ENCODE results near the gene HS6ST3. TPM values are rescaled to one million over a fixed set of nuclear protein-coding genes. Genes with fewer than 3 reads are reported as not detected.
"Not testable (repeated sequence)": the region's sequence is repeated elsewhere in the genome, so short reads cannot be mapped to it uniquely, and the experiment has no call there.

The HS6ST3 gene
- total RNA-seq, 1 experiment from 2014 or later, result not detected

GRCh38 chr13:96431044-96431581 lies 341.2 kb downstream of the HS6ST3 start:
- DNase-seq (ENCODE audit: low spot score), result no peak

- no peak for DNase-seq (ENCODE audit: low spot score)
Observed at GRCh38 chr13:96444676-96445075, 354.8 kb downstream of the HS6ST3 start.

GRCh38 chr13:96449920-96450319 lies 360.0 kb downstream of the HS6ST3 start:
- DNase-seq (ENCODE audit: low spot score), result no peak

- no peak for DNase-seq (ENCODE audit: low spot score)
Observed at GRCh38 chr13:96450326-96451020, 360.6 kb downstream of the HS6ST3 start.

GRCh38 chr13:96454466-96454865 lies 364.6 kb downstream of the HS6ST3 start:
- DNase-seq (ENCODE audit: low spot score), result no peak

- DNase-seq (ENCODE audit: low spot score), result no peak
Observed at GRCh38 chr13:96460609-96461008, 370.7 kb downstream of the HS6ST3 start.

GRCh38 chr13:96473526-96474180 lies 383.7 kb downstream of the HS6ST3 start:
- no peak for DNase-seq (ENCODE audit: low spot score)

- DNase-seq (ENCODE audit: low spot score), result no peak
Observed at GRCh38 chr13:96474181-96474557, 384.3 kb downstream of the HS6ST3 start.

GRCh38 chr13:96475103-96475502 lies 385.2 kb downstream of the HS6ST3 start:
- DNase-seq (ENCODE audit: low spot score), result no peak

GRCh38 chr13:96481482-96481881 lies 391.6 kb downstream of the HS6ST3 start:
- no peak for DNase-seq (ENCODE audit: low spot score)

GRCh38 chr13:96490496-96490989 lies 400.6 kb downstream of the HS6ST3 start:
- no peak for DNase-seq (ENCODE audit: low spot score)

- no peak for DNase-seq (ENCODE audit: low spot score)
Observed at GRCh38 chr13:96491103-96491502, 401.2 kb downstream of the HS6ST3 start.

- no peak for DNase-seq (ENCODE audit: low spot score)
Observed at GRCh38 chr13:96492766-96493165, 402.9 kb downstream of the HS6ST3 start.

- DNase-seq (ENCODE audit: low spot score), result no peak
Observed at GRCh38 chr13:96499656-96500055, 409.7 kb downstream of the HS6ST3 start.

- no peak for DNase-seq (ENCODE audit: low spot score)
Observed at GRCh38 chr13:96500953-96501352, 411.0 kb downstream of the HS6ST3 start.

GRCh38 chr13:96503481-96503880 lies 413.6 kb downstream of the HS6ST3 start:
- no peak for DNase-seq (ENCODE audit: low spot score)

GRCh38 chr13:96511587-96511986 lies 421.7 kb downstream of the HS6ST3 start:
- DNase-seq (ENCODE audit: low spot score), result no peak

GRCh38 chr13:96519380-96519779 lies 429.5 kb downstream of the HS6ST3 start:
- no peak for DNase-seq (ENCODE audit: low spot score)

GRCh38 chr13:96524398-96525020 lies 434.6 kb downstream of the HS6ST3 start:
- DNase-seq (ENCODE audit: low spot score), result not testable (repeated sequence)

- no peak for DNase-seq (ENCODE audit: low spot score)
Observed at GRCh38 chr13:96525715-96526114, 435.8 kb downstream of the HS6ST3 start.

- DNase-seq (ENCODE audit: low spot score), result no peak
Observed at GRCh38 chr13:96527497-96527896, 437.6 kb downstream of the HS6ST3 start.

- DNase-seq (ENCODE audit: low spot score), result no peak
Observed at GRCh38 chr13:96532804-96533203, 442.9 kb downstream of the HS6ST3 start.

GRCh38 chr13:96533408-96533807 lies 443.5 kb downstream of the HS6ST3 start:
- DNase-seq (ENCODE audit: low spot score), result no peak

Data from A172 (cell line).